ENCODE data around the gene DIABLO.

- TF ChIP-seq MTF1 (CRISPR knock-in tag; IDR thresholded peaks at IDR 0.05; ENCODE audit: borderline replicate concordance) (no peak), FOSL1 (tag; conservative IDR thresholded peaks at IDR 0.05) (no peak), ZFP36 (IDR thresholded peaks at IDR 0.05; ENCODE audit: low read depth, low read length, partially characterized antibody) (no peak), PRPF4 (IDR thresholded peaks at IDR 0.05; ENCODE audit: insufficient read depth, low read depth, low read length, poor library complexity, severe bottlenecking) (no peak), RB1 (IDR thresholded peaks at IDR 0.05; ENCODE audit: low read depth) (no peak), HMGN3 (IDR thresholded peaks at IDR 0.05; ENCODE audit: borderline replicate concordance, extremely low read depth, insufficient read length, low read depth, low read length) (no peak), SRF (CRISPR knock-in tag; IDR thresholded peaks at IDR 0.05) (no peak), CTCF (IDR thresholded peaks at IDR 0.05 in 2 of 3, conservative IDR thresholded peaks at IDR 0.05 in 1 of 3; ENCODE audit: insufficient read depth in 2 of 3, low read depth in 1 of 3, low read length in 3 of 3) (no peak)
Observed at GRCh38 chr12:122250536-122250935, 24.7 kb upstream of the DIABLO start.
